Putamen (tissue), 1 donor: ENCODE results near the gene CROCC2.
A peak's percentile ranks its signal among the peaks of the same experiment; 100 is the strongest.

Experiments
- DNase-seq: peaks from one replicate; pipeline ENCODE4 v3.0.0-alpha.2; 2016; ENCODE audit warnings: low spot score

Gene CROCC2

DNA sequence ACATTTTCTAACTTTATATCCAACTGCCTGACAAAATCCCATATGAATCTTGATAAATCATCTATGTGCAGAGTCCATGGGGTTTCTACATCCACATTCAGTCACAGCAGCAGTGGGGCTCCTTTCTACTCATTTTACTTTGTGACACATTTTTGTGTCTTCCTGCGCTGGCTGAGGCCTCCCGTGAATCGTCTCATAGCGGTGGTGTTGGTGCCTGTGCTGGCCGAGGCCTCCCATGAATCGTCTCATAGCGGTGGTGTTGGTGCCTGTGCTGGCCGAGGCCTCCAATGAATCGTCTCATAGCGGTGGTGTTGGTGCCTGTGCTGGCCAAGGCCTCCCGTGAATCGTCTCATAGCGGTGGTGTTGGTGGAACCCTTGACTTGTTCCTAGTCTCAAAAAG lies 109.3 kb downstream of the CROCC2 start:
- no peak for DNase-seq

DNA sequence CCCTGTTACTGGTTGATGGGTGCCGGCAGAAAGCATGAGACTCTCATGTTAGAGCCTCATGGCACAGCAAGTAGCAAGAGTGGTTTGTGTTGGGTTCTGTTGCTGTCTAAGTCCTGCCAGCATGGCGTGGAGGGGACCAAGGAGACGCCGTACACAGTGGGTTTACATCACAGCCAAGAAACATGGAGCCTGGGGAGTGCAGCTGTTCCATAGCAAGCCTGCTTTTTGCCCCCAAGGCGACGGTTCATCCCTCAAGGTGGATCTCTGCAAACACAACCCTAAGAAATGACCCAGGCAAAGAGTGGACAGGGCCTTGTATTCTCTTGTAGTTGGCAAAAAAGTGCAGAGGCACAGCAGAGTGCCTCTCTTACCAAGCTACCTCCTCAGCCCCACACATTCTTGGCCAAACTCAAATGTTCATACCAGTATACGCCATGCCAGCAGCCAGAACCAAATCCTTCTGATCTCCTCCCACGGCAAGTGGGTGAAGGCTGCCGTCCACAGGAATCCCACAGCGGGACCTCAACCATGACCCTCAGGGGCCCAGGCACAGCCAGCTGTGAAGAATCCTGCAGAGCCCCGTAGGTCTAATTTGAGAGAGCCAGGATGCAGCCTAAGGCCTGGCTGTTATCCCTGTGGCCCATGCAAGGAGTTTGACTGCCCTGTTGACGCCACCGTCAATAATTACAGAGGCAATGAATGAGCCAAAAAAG lies 111.2 kb downstream of the CROCC2 start:
- DNase-seq, result no peak

DNA sequence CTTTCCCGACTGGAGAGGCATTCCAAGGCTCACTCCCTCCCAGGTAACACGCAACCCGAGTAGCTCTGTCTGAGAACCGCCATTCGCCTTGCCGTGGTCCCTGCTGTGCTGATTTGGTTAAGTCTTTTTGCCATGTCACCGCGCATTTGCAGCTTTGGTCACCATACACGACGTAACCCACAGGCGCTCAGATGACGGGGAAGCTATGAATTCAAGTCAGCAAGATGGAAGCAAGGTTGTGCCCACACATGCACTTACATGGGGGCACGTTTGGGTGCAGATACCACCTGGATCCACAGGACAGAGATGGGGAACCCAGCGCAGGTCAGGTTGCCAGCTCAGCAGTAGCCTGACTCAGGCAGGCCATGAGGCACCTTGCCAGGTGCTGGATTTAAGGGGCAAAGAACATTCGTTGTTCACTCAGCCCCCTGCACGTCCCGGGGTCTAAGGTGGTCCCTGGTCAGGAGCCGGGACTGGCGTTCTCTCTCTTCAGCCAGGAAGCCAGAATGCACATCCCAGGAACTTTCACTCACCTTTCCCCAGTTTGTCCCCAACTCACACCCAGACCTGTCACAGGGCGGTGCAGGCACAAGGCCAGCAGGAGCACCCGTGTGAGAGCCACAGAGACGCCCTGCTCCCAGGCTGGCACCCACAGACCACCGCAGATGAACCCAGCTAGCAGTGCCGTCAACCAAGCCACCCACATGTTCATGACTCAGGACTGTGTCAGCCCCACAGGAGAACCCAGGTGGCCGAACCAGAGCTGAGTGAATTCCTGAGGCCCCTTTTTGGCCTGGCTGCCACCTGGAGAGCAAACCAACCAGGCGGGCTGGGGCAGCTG lies 112.1 kb downstream of the CROCC2 start:
- no peak for DNase-seq

DNA sequence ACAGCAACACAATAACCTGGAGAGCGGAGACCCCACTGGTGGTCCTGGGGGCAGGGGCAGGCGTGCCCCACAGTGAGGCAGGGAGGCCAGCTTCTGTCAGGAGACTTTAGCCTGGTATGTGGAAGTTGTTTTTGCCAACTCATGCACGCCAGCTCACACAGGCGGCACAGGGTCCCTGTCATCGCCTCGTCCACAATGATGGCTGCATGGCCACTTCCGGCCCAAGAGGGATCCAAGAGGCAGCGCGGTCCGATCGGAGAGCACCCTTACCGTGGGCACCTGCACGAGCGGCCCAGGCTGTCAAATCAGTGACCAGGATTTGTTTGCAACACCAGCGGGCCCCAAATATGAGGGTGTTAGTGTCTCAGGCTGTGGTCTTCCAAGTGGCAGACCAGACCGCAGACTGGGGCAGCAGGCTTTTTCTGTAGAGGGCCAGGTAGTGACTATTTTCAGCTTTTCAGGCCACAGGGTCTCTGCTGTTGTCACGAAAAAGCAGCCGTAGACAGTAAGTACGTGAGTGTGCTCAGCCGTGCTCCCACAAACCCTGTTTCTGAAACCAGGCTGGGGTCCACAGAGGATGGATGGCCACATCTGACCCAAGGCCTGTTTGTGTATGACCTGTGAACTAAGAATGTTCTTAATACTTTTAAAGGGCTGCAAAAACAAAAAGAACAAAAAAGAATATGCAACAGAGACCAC lies 113.5 kb downstream of the CROCC2 start:
- no peak for DNase-seq

DNA sequence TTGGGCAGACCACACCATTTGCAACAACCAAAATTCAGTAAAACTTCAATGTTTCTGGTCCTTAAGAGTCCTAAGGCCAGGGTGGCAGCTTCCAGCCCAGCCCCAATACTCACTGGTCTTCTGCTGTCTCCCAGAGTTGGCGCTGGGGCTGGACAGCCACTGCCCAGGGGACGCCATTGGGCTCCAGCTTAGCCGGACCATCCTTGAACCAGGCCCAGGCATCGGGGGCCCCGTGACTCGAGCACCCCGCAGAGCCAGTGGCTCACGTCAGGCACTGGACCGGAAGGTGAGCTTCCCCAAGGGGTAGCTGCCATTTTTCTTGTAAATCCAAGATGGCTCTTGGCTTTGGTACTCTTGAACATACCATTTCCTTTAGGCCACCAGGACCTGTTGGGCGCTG lies 114.1 kb downstream of the CROCC2 start:
- DNase-seq, result no peak

DNA sequence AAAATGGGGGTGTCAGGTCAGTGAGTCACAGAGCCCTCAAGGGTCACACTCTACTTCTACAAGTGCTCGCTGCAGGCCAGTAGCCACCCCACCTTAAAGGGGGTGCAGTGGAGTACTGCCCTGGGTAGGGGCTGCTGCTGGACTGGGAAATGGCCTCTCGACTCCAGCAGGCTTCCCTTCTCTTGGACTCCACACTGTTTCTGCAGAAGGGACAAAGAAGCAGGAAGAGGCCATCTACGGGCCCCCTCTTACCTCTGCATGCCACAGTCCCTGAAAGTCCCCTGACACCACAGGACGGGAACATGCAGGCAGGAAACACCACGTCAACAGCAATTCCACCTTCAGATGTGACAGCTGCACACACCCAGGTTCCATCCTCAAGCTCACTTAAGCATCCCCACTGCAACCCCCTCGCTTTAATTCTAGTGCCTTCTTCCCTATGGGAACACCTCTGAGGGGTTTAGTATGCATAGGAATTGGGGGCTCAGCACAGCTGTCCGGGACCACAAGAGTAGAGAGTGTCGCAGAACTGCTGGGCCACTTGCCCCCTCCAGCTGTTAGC lies 114.6 kb downstream of the CROCC2 start:
- no peak for DNase-seq

DNA sequence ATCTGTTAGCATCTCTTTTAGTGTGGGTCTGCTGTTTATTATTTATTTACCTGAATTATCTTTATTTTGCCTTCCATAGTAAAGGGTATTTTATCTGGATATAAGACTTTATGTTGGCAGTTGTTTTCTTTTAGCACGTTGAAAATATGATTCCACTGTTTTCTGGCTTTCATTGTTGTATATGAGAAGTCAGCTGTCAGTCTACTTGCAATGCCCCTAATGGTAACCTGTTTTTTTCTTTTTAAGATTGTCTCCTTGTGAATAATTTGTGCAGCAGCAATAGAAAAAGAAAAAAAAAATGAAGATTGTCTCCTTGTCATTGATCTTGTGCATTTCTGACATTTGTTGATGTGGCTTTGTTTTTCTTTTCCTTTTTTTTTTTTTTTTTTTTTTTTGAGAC lies 119.5 kb downstream of the CROCC2 start:
- no peak for DNase-seq

DNA sequence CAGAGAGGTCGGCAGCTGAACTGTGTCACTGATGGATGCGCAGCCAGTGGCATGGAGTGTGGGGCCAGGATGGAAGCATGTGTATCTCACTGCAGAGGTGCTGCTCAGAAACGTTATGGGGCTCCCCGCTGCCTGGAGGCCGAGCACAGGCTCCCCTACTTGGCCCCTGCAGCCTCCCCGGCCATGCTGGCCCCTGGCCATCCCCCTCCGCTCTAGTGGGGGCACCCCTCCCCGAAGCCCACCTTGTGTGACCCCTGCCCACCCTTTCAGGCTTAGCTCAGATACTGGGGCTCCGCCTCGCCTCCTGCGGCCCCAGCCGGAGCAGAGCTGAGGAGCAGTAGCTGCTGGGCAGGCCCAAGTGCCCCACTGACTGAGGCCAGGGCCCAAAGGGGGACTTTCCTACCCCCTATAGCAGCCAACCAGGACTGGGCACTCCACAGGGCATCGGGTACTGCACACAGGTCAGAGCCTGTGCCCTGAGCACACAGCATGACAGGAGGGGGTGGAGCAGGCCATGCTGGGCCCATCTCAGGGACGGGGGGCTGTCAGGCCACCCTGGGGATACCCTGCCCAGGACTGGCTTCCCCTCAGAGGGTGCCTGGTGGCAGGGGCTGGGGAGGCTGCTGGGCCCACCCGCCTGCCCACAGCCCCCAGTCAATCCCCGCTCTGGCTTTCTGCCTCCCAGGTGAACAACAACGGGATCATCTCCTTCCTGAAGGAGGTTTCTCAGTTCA lies 123.6 kb downstream of the CROCC2 start:
- no peak for DNase-seq

DNA sequence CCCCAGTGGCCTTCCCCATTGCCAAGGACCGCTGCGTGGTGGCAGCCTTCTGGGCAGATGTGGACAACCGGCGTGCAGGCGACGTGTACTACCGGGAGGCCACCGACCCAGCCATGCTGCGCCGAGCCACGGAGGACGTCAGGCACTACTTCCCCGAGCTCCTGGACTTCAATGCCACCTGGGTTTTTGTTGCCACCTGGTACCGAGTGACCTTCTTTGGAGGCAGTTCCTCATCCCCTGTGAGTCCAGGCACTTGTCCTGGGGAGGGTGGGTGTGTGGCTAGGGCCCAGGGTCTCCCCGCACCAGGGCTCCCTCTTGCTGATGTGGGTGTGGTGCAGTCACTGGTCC lies 124.2 kb downstream of the CROCC2 start:
- no peak for DNase-seq

DNA sequence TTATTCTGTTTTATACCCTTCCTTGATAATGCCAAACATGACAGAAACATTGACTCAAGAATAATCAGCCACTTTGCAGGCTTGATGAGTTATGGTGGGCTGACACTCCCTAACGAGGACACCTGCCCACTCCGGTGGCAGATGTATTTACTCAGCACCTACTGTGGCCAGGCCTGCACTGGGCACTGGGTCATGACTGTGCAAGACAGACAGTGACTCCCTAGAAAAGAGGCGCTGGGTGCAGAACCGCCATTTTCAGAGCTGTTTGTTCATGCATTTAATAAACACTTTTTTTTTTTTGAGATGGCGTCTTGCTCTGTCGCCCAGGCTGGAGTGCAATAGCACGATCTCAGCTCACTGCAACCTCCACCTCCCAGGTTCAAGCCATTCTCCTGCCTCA lies 124.7 kb downstream of the CROCC2 start:
- no peak for DNase-seq

DNA sequence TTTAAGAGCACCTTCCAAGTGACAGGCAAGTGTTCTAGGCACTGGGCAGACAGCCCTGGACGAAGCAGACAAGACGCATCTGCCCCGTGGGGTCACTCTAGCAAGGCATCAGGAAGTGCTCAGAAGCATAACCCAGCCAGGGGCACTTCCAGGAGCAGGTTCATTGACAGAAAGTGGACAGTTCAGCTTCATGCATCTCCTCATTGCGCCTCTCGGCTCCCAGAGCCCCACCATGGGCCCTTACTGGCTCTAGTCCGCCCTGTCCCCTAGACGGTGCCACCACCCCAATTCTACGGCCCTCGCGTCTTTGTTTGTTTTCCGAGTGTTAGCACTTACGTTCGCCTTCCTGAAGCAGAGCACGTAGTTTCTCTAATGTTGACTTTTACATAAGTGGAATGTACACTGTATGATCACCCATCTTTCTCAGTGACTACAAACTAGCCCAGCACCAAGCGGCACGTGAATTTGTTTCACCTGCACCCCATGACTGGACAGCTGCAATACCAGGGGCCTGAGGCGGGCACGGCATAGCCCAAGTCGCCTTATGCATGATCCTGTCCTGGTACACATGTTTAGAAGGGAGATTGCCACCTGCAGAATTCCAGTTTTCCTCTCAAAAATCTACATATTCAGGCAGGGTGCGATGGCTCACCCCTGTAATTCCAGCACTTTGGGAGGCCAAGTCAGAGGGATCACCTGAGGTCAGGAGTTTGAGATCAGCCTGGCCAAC lies 125.5 kb downstream of the CROCC2 start:
- no peak for DNase-seq

DNA sequence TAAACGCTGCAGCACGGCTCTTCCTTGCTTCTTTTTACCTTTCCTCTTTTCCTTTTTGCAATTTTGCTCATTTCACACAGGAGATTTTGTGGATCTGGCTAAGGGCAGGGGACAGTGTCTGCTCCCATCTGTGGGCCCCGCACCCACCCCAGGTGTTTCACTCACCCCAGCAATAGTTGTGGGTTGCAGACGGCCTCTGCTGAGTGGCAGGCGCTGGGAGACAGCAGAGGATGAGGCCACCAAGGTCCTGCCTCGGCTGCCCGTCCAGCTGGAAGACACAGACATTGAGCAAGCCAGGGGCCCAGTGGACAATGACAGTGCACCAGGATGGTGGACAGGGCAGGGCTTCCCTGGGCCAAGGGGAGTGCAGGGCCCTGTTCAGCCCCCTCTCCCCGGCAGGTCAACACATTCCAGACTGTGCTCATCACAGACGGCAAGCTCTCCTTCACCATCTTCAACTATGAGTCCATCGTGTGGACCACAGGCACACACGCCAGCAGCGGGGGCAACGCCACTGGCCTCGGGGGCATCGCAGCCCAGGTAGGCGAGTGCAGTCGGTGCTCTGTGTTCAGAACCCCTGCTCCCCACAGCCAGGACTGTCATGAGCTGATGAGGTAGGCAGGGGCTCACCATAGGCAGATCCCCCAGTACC lies 127.3 kb downstream of the CROCC2 start:
- DNase-seq, result no peak

DNA sequence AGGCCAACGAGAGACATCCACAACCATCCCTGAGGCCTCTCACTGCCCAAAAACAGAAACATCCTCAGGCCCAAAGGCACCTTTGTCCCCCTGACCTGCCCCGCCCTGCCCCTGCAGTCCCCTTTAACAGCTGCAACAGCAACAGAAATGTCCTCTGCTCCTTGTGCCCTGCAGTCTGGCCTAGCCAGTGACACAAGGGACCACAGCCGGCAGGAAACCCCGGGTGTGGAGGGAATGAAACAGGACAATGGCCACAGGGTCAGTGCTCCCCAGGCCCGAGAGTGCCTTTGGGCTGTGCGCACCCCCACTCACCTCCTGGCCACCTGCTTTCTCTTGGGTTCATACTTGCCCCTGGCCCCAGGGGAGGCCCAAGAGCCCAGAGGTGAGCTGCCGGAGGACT lies 127.9 kb downstream of the CROCC2 start:
- no peak for DNase-seq

DNA sequence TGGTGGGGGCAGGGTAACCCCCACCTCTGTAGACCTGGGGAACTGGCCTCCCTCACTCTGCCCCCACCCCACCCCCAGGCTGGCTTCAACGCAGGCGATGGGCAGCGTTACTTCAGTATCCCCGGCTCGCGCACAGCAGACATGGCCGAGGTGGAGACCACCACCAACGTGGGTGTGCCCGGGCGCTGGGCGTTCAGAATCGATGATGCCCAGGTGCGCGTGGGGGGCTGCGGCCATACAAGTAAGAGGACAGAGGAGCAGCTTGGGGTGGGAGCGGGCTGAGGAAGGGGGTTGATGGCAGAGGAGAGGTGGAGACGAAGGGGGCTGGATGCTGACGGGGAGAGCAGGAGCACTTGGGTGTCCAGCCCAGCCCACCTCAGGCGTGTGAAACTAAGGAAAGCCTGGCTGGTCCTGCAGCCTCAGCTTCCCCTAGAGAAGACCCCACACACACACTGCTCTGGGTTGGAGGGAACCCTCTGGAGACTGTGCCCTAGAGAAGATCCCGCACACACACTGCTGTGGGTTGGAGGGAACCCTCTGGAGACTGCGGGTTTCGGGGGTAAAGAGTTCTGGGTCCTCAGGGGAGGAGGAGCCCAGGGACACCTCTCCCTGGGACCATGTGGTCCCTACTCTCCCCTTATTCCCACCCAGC lies 128.5 kb downstream of the CROCC2 start:
- DNase-seq, result no peak

DNA sequence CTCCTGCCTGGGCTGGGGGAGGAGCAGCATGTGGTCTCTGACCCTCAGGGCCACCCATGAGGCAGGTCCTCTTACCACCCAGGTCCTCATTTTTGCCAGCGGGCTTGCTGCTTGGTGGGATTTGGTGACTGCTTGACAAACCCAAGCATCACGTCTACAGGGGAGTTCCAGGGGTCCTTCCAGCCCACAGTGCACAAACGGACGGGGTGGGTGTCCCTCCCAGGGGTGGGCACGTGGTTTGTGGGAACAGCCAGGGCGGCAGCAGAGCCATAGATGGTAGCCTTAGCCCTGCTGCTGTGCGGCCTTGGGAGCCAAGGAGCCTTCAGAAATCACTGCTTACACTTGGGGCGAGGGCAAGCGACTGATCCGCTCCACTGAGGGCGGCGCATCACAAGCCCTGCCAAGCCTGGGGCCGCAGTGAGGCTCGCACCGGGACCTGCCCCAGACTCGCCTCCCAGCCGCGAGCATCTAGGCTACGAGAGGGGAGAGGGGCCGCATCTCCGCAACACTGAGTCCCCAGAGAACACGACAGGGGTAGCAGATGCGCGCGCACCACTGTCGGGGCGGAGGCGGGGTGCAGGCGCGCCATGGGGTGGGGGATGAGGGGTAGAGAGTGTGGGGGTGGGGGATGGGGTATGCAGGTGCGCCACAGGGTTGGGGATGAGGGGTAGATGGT lies 129.1 kb downstream of the CROCC2 start:
- peak; percentile 10 for DNase-seq

DNA sequence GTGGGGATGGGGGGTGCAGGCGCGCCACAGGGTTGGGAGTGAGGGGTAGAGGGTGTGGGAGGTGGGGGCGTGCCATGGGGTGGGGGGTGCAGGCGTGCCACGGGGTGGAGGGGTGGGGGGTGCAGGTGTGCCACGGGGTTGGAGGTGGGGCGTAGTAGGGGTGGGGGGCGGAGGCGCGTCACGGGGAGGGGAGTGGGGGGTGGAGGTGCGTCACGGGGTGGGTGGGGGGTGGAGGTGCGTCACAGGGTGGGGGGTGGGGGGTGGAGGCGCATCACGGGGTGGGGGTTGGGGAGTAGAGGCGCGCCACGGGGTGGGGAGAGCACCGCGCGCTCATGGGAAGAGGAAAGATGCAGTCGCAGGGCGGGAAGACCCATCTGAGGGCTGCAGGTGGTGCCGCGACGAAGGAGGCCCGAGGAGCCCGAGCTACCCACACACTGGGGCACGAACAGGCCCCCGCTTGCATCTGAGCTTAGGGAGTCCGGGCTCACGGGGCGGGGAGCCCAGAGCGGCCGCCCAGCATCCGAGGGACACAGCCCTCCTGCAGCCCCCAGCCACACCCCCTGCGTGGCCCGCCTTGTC lies 129.8 kb downstream of the CROCC2 start:
- peak; percentile 7 for DNase-seq

DNA sequence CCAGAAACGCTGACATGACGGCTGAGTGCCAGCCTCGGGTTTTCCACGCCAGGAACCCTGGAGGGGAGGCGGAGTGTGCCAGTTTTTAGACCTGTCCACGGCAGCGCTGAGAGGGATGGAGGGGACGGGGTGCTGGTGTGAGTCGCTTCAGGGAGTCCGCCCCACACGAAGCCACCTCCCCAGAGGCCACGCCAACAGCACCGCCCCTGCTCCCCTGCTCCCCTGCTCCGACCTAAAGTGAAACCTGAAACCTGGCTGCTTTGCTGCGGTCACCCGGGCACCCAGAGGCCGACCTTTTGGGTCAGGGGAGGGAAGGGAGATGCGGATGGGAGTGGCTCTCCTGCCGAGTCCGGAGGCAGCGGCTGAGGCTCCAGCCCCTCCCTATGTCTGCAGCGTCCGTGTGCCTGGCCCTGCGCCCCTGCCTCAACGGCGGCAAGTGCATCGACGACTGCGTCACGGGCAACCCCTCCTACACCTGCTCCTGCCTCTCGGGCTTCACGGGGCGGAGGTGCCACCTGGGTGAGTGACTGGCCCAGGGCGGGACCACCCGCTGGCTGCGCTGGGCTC lies 130.3 kb downstream of the CROCC2 start:
- no peak for DNase-seq

DNA sequence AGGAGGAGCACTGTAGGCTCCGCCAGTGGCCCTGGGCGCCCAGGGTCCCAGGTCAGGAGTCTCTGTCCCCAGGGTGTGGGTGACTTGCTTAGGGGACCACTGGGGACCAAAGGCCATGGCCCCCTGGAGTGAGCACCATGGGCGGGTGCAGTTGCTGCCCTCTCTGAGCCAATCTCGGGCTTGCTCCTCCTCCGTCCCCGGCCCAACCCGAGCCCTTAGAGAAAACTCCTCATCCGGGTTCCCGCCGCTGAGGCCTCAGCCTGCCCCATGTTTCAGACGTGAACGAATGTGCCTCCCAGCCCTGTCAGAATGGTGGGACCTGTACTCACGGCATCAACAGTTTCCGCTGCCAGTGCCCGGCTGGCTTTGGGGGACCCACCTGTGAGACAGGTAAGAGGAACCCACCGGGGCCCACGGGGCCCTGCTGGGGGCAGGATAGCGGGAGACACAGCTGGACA lies 130.9 kb downstream of the CROCC2 start:
- no peak for DNase-seq

DNA sequence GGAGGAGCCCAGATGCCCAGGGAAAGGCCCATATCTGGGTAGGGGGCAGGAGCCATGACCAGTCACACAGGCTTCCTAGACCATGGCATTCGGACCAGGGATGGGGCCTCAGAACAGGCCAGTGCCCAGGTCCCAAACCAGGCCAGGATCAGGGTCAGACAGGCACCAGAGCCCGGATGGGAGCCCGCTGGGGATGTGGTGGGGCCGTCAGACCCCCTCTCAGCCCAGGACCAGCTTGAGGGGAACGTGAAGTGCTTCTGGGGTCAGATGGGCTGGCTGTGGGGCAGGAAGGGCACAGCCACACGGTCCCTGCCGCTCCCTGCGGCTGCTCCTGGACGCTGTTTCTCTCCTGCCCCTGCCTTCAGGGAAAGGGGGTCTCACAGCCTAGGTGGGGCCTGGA lies 131.4 kb downstream of the CROCC2 start:
- no peak for DNase-seq
